ENCODE data around the gene LAGE3. TPM values are rescaled to one million over a fixed set of nuclear protein-coding genes. Genes with fewer than 3 reads are reported as not detected.

Gene LAGE3
- total and polyA plus RNA-seq, 2 of the 13 experiments (the other 11 are each of a cell fraction or from before 2014, with no cell fraction given), result 7.6 to 12.7 TPM

GRCh38 chrX:154488336-154489075, 9.4 kb upstream of the LAGE3 start:
- no peaks in the 10 kb centered on the region for H3K9me3 ChIP-seq (ENCODE audit: low read length)
- H3K9ac ChIP-seq (ENCODE audit: insufficient read depth, low read depth, low read length), result no peak overlapping the region
- peaks cover 27% of the 10 kb centered on the region for H3K4me1 ChIP-seq (ENCODE audit: insufficient read depth, low read length)
- BruUV-seq (replicated peaks), result no TSS peak
- no CpG with 5 or more reads among the region's 20 CpGs for WGBS (ENCODE audit: low lambda C conversion rate)
- intact Hi-C loops (cut with micrococcal nuclease; ENCODE audit: unreplicated experiment), result no loop called here
- no peaks in the 10 kb centered on the region for H3K27me3 ChIP-seq (ENCODE audit: control insufficient read depth in 1 of 2, insufficient read depth in 2 of 2, low read length in 2 of 2)
- H3K4me3 ChIP-seq (replicated peaks in 1 of 3; ENCODE audit: insufficient read depth in 1 of 3, low read depth in 2 of 3, low read length in 3 of 3), result no peak overlapping the region
- no peak for DNase-seq (ENCODE audit: low spot score)
- no peaks in the 10 kb centered on the region for H3K79me2 ChIP-seq (ENCODE audit: insufficient read depth, low read length)
- ChIA-PET CTCF (ENCODE audit: low intra/inter-chr PET ratio, low total read pairs) (no interaction called here), POLR2A (interaction anchor here (2.7 to 3.2 kb wide), 4 partner anchors 28 to 90 kb away, joined by 13 to 31 read pairs (median 18); partner anchors contain the start of genes FAM3A and RPL10)
- in situ Hi-C loops (cut with HindIII; ENCODE audit: extremely low pct_ligation_motif_present, low pct_unique_long_range_greater_than_20kb), result no loop called here
- H3K36me3 ChIP-seq (replicated peaks in 1 of 2; ENCODE audit: control insufficient read depth in 1 of 2, insufficient read depth in 2 of 2, low read length in 2 of 2), result no peaks in the 10 kb centered on the region; a peak in 1 of 5 replicates
- no peak overlapping the region for H2AFZ ChIP-seq (ENCODE audit: low read length)
- no peak overlapping the region for H3K4me2 ChIP-seq (ENCODE audit: low read depth, low read length)
- H3K27ac ChIP-seq (ENCODE audit: extremely low read length, insufficient read depth, low read length), result no peak overlapping the region
- ATAC-seq, result no peak
- H4K20me1 ChIP-seq (ENCODE audit: insufficient read depth, low read length), result no peaks in the 10 kb centered on the region
- no peak for FAIRE-seq
- no peak for TF ChIP-seq CSRNP2 (CRISPR knock-in tag; conservative IDR thresholded peaks at IDR 0.05; ENCODE audit: low read depth)
- TF ChIP-seq ZNF350 (CRISPR knock-in tag; IDR thresholded peaks at IDR 0.05; ENCODE audit: borderline replicate concordance, low read depth), result no peak
- no peak for TF ChIP-seq ELF4 (CRISPR knock-in tag; IDR thresholded peaks at IDR 0.05; ENCODE audit: borderline replicate concordance)
- no peak for TF ChIP-seq ZBTB38 (CRISPR knock-in tag; IDR thresholded peaks at IDR 0.05)
- no peak for TF ChIP-seq NR1H2 (CRISPR knock-in tag; IDR thresholded peaks at IDR 0.05; ENCODE audit: borderline replicate concordance, low read depth)
- TF ChIP-seq ADNP (CRISPR knock-in tag; IDR thresholded peaks at IDR 0.05), result no peak
- TF ChIP-seq ZNF597 (CRISPR knock-in tag; IDR thresholded peaks at IDR 0.05), result no peak
- no peak for TF ChIP-seq RFX5 (IDR thresholded peaks at IDR 0.05; ENCODE audit: low read depth, low read length)
- no peak for TF ChIP-seq ZNF280B (CRISPR knock-in tag; IDR thresholded peaks at IDR 0.05; ENCODE audit: borderline replicate concordance)
- no peak for TF ChIP-seq ZFP91 (CRISPR knock-in tag; IDR thresholded peaks at IDR 0.05; ENCODE audit: borderline replicate concordance)
- TF ChIP-seq ZNF766 (CRISPR knock-in tag; IDR thresholded peaks at IDR 0.05; ENCODE audit: borderline replicate concordance), result no peak
- no peak for TF ChIP-seq BRF2 (CRISPR knock-in tag; IDR thresholded peaks at IDR 0.05)
- TF ChIP-seq SP4 (CRISPR knock-in tag; IDR thresholded peaks at IDR 0.05), result no peak
- TF ChIP-seq ZNF136 (CRISPR knock-in tag; IDR thresholded peaks at IDR 0.05; ENCODE audit: low read depth), result no peak
- TF ChIP-seq PCBP1 (IDR thresholded peaks at IDR 0.05; ENCODE audit: borderline replicate concordance, low read depth, low read length), result no peak
- TF ChIP-seq JDP2 (CRISPR knock-in tag; IDR thresholded peaks at IDR 0.05; ENCODE audit: borderline replicate concordance), result no peak
